Osteoblast (primary cell): ENCODE measurements around the gene B4GALT5. TPM values are rescaled to one million over a fixed set of nuclear protein-coding genes. Genes with fewer than 3 reads are reported as not detected.
"Not testable (repeated sequence)": the region's sequence is repeated elsewhere in the genome, so short reads cannot be mapped to it uniquely, and the experiment has no call there.

Experiments
- DNase-seq: peaks from one replicate; pipeline ENCODE4 v3.0.0; 2011; ENCODE audit warnings: low spot score, mixed read lengths; ENCODE audit not compliant: insufficient read length; ENCODE audit errors: missing footprints
- H2AFZ ChIP-seq: 2 replicates; pipeline ENCODE4 v1.6.0; 2011; ENCODE audit warnings: mild to moderate bottlenecking, low read length
- H3K27ac ChIP-seq: 2 replicates; pipeline ENCODE4 v1.5.1; 2011; ENCODE audit warnings: mild to moderate bottlenecking, low read depth, low read length, moderate library complexity
- H3K27me3 ChIP-seq: 2 replicates; pipeline ENCODE4 v1.6.0; 2012; ENCODE audit warnings: mild to moderate bottlenecking, control low read depth, inconsistent platforms, low read length, moderate library complexity; ENCODE audit not compliant: insufficient read depth
- H3K36me3 ChIP-seq: 2 replicates; pipeline ENCODE4 v1.5.1; 2011; ENCODE audit warnings: mild to moderate bottlenecking, low read length, control low read depth, moderate library complexity; ENCODE audit not compliant: insufficient read depth
- H3K4me1 ChIP-seq: 2 replicates; pipeline ENCODE4 v1.5.1; 2011; ENCODE audit warnings: mild to moderate bottlenecking, low read length, control low read depth, moderate library complexity; ENCODE audit not compliant: insufficient read depth
- H3K4me2 ChIP-seq: 2 replicates; pipeline ENCODE4 v1.6.0; 2011; ENCODE audit warnings: mild to moderate bottlenecking, low read length; ENCODE audit not compliant: insufficient read depth
- H3K4me3 ChIP-seq: fragments of 200-600 bp; sonication (generic); 3 replicates; pipeline ENCODE4 v1.5.1; 2012; ENCODE audit warnings: mild to moderate bottlenecking, low read length, inconsistent platforms; ENCODE audit not compliant: insufficient read depth
- H3K79me2 ChIP-seq: 2 replicates; pipeline ENCODE4 v1.6.0; 2012; ENCODE audit warnings: mild to moderate bottlenecking, low read length, control low read depth, inconsistent platforms; ENCODE audit not compliant: insufficient read depth
- H3K9me3 ChIP-seq: 2 replicates; pipeline ENCODE4 v1.5.1; 2011; ENCODE audit warnings: low read depth, low read length, control low read depth
- H4K20me1 ChIP-seq: 2 replicates; pipeline ENCODE4 v1.6.0; 2012; ENCODE audit warnings: mild to moderate bottlenecking, low read length, control low read depth; ENCODE audit not compliant: insufficient read depth
- CTCF ChIP-seq: IDR thresholded peaks from 2 replicates; pipeline ENCODE4 v1.5.1; 2011; ENCODE audit warnings: mild to moderate bottlenecking, low read depth, low read length, moderate library complexity; ENCODE audit errors: extremely low read depth
- total RNA-seq: library from RNA; depleted of rRNA; stranded (reverse); fragments of >200 nt; gene quantifications from 2 replicates; pipeline ENCODE4 v1.2.3, GENCODE V29; 2012

Gene B4GALT5
- total RNA-seq, 1 donor = 35.8 TPM

- H3K79me2 ChIP-seq = no peaks in the 10 kb centered on the region
- H3K4me3 ChIP-seq = no peak overlapping the region
- H3K4me1 ChIP-seq = peaks cover 10% of the 10 kb centered on the region
- no peak overlapping the region for H3K4me2 ChIP-seq
- no peaks in the 10 kb centered on the region for H3K36me3 ChIP-seq
- H3K9me3 ChIP-seq = no peaks in the 10 kb centered on the region
- no peaks in the 10 kb centered on the region for H4K20me1 ChIP-seq
- no peak overlapping the region for H2AFZ ChIP-seq
- peak; percentile 88 for DNase-seq
- TF ChIP-seq CTCF = no peak
- no peaks in the 10 kb centered on the region for H3K27me3 ChIP-seq
- H3K27ac ChIP-seq = peak overlapping the region; percentile 23
Measured at GRCh38 chr20:49729780-49730179, 16.1 kb upstream of the B4GALT5 start.

GRCh38 chr20:49727894-49728885, 14.5 kb upstream of the B4GALT5 start:
- H3K27me3 ChIP-seq = no peaks in the 10 kb centered on the region
- H3K4me3 ChIP-seq = no peak overlapping the region
- no peaks in the 10 kb centered on the region for H3K9me3 ChIP-seq
- peaks cover 13% of the 10 kb centered on the region for H3K4me1 ChIP-seq
- no peaks in the 10 kb centered on the region for H3K36me3 ChIP-seq
- no peak for TF ChIP-seq CTCF
- H3K79me2 ChIP-seq = no peaks in the 10 kb centered on the region
- no peak overlapping the region for H3K4me2 ChIP-seq
- no peak overlapping the region for H2AFZ ChIP-seq
- no peak overlapping the region for H3K27ac ChIP-seq
- DNase-seq = no peak
- H4K20me1 ChIP-seq = no peaks in the 10 kb centered on the region

- H3K4me2 ChIP-seq = no peak overlapping the region
- no peak overlapping the region for H3K4me3 ChIP-seq
- H3K79me2 ChIP-seq = no peaks in the 10 kb centered on the region
- no peaks in the 10 kb centered on the region for H4K20me1 ChIP-seq
- no peaks in the 10 kb centered on the region for H3K36me3 ChIP-seq
- no peak overlapping the region for H2AFZ ChIP-seq
- H3K4me1 ChIP-seq = peaks cover 13% of the 10 kb centered on the region
- no peak for DNase-seq
- no peak overlapping the region for H3K27ac ChIP-seq
- no peaks in the 10 kb centered on the region for H3K9me3 ChIP-seq
- H3K27me3 ChIP-seq = no peaks in the 10 kb centered on the region
- TF ChIP-seq CTCF = no peak
Measured at GRCh38 chr20:49727478-49727877, 13.8 kb upstream of the B4GALT5 start.

- Histone ChIP-seq H3K4me3 (no peak overlapping the region), H3K9me3 (no peaks in the 10 kb centered on the region), H3K79me2 (no peaks in the 10 kb centered on the region), H3K27me3 (no peaks in the 10 kb centered on the region), H3K27ac (no peak overlapping the region), H2AFZ (no peak overlapping the region), H4K20me1 (no peaks in the 10 kb centered on the region), H3K4me1 (peaks cover 13% of the 10 kb centered on the region), H3K4me2 (no peak overlapping the region), H3K36me3 (no peaks in the 10 kb centered on the region)
- no peak for DNase-seq
- TF ChIP-seq CTCF = no peak
Measured at GRCh38 chr20:49725694-49726093, 12.0 kb upstream of the B4GALT5 start.

GRCh38 chr20:49725224-49725606, 11.5 kb upstream of the B4GALT5 start:
- not testable (repeated sequence) for H3K27me3 ChIP-seq, H3K27ac ChIP-seq, H3K36me3 ChIP-seq, H3K9me3 ChIP-seq, H3K79me2 ChIP-seq, H3K4me3 ChIP-seq, DNase-seq, H4K20me1 ChIP-seq
- peaks cover 13% of the 10 kb centered on the region for H3K4me1 ChIP-seq
- peak overlapping the region; percentile 63 for H2AFZ ChIP-seq
- H3K4me2 ChIP-seq = peak overlapping the region; percentile 31
